SK-N-MC (cell line): Measurements from ENCODE around the gene WRAP73.

Experiments used
- DNase-seq: peaks from one replicate; pipeline ENCODE4 v3.0.0-alpha.2; 2011; ENCODE audit warnings: low read depth, low spot score
- H3K27ac ChIP-seq: fragments of 200-600 bp; sonication (generic); 2 replicates; pipeline ENCODE4 v1.5.1; 2016; ENCODE audit warnings: mixed run types
- H3K36me3 ChIP-seq: fragments of 200-600 bp; sonication (generic); 2 replicates; pipeline ENCODE4 v1.6.1; 2017; ENCODE audit warnings: antibody characterized with exemption, low read length, mixed read lengths; ENCODE audit not compliant: insufficient read depth
- H3K4me3 ChIP-seq: fragments of 200-600 bp; sonication (generic); 2 replicates; pipeline ENCODE4 v1.5.1; 2016
- H3K9ac ChIP-seq: fragments of 200-600 bp; sonication (generic); 2 replicates; pipeline ENCODE4 v1.8.0; 2017; ENCODE audit warnings: mixed run types, mixed read lengths; ENCODE audit not compliant: insufficient read length
- H3K9me3 ChIP-seq: fragments of 200-600 bp; sonication (generic); 2 replicates; pipeline ENCODE4 v1.6.1; 2017; ENCODE audit warnings: low read depth, mild to moderate bottlenecking, antibody characterized with exemption, low read length, moderate library complexity, mixed read lengths
- EZH2 ChIP-seq: fragments of 200-600 bp; sonication (generic); IDR thresholded peaks from one replicate; pipeline ENCODE4 v1.6.1; 2017; ENCODE audit warnings: antibody characterized with exemption
- FOXP2 ChIP-seq: optimal IDR thresholded peaks from 2 replicates; pipeline ENCODE3; 2011; ENCODE audit warnings: mild to moderate bottlenecking, moderate library complexity; ENCODE audit not compliant: insufficient read depth; ENCODE audit errors: extremely low read length, control extremely low read depth
- POLR2AphosphoS5 ChIP-seq: IDR thresholded peaks from 2 replicates; pipeline ENCODE4 v1.6.1; 2012; ENCODE audit warnings: mild to moderate bottlenecking, low read depth, low read length, borderline replicate concordance

The WRAP73 gene

GRCh38 chr1:3604468-3604974, 45.4 kb downstream of the WRAP73 start:
- no peak overlapping the region for H3K27ac ChIP-seq
- no peak for TF ChIP-seq POLR2AphosphoS5
- no peak for TF ChIP-seq FOXP2
- TF ChIP-seq EZH2, result no peak

GRCh38 chr1:3603571-3604467, 46.1 kb downstream of the WRAP73 start:
- Histone ChIP-seq H3K36me3 (no peaks in the 10 kb centered on the region), H3K4me3 (no peak overlapping the region), H3K27ac (no peak overlapping the region), H3K9me3 (no peaks in the 10 kb centered on the region), H3K9ac (no peak overlapping the region)
- DNase-seq, result no peak
- no peak for TF ChIP-seq FOXP2
- no peak for TF ChIP-seq POLR2AphosphoS5
- no peak for TF ChIP-seq EZH2

More at GRCh38 chr1:3604468-3604974, 45.4 kb downstream of the WRAP73 start:
- H3K4me3 ChIP-seq, result no peak overlapping the region
- no peak overlapping the region for H3K9ac ChIP-seq
- no peaks in the 10 kb centered on the region for H3K9me3 ChIP-seq
- no peak for DNase-seq
- no peaks in the 10 kb centered on the region for H3K36me3 ChIP-seq

DNA sequence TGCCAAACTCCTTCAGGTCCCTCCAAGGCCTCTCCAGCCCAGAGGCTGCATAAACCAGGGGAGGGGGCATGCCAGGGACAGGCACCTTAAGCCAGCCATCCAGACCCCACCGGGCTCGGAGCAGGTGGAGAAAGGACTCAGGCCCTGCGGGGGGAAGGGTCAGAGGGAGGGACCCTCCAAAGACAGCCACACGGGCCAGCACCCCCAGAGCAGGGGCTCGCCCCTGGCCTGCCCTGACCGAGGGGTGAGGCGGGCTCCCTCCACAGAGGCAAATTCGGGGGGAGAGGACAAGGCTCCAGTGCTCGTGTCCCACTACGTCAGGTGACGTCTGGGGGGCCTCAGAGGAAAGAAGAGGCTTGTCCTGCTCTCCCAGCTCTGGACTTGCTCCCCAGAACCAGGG, 46.7 kb downstream of the WRAP73 start:
- TF ChIP-seq FOXP2, result no peak
- TF ChIP-seq POLR2AphosphoS5, result no peak
- TF ChIP-seq EZH2, result no peak
- no peaks in the 10 kb centered on the region for H3K9me3 ChIP-seq
- no peaks in the 10 kb centered on the region for H3K36me3 ChIP-seq
- no peak overlapping the region for H3K9ac ChIP-seq
- H3K27ac ChIP-seq, result no peak overlapping the region
- H3K4me3 ChIP-seq, result no peak overlapping the region
- no peak for DNase-seq

DNA sequence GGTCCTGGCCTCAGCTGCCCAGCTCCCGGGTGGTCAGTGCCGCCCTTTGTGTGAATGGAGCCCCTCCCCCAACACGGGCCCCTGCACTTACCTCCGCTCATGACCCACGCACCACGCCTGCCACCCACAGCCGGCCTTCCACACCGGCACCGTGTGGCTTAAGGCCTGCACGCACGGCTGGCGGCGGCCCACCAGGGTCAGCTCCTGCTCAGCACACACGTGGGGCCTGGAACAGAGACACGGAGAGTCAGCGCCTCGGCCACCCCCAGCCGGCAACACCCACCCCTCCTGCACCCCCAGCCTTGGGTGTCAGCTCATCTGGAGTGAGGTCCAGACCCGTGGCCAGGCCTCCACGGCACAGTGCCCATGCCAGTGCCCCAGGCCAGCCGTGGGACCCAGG, 47.5 kb downstream of the WRAP73 start:
- Histone ChIP-seq H3K27ac (no peak overlapping the region), H3K4me3 (no peak overlapping the region), H3K9me3 (no peaks in the 10 kb centered on the region), H3K9ac (no peak overlapping the region), H3K36me3 (no peaks in the 10 kb centered on the region)
- TF ChIP-seq EZH2, result no peak
- no peak for TF ChIP-seq FOXP2
- no peak for TF ChIP-seq POLR2AphosphoS5
- DNase-seq, result no peak

GRCh38 chr1:3601743-3602142, 48.2 kb downstream of the WRAP73 start:
- H3K9ac ChIP-seq, result no peak overlapping the region
- H3K27ac ChIP-seq, result no peak overlapping the region
- no peak for DNase-seq

GRCh38 chr1:3600354-3600753, 49.5 kb downstream of the WRAP73 start:
- H3K4me3 ChIP-seq, result no peak overlapping the region
- TF ChIP-seq EZH2, result no peak
- TF ChIP-seq FOXP2, result no peak
- H3K9me3 ChIP-seq, result no peaks in the 10 kb centered on the region
- H3K27ac ChIP-seq, result no peak overlapping the region
- H3K36me3 ChIP-seq, result no peaks in the 10 kb centered on the region
- H3K9ac ChIP-seq, result no peak overlapping the region
- no peak for DNase-seq

More at GRCh38 chr1:3601743-3602142, 48.2 kb downstream of the WRAP73 start:
- Histone ChIP-seq H3K9me3 (no peaks in the 10 kb centered on the region), H3K4me3 (no peak overlapping the region), H3K36me3 (no peaks in the 10 kb centered on the region)
- TF ChIP-seq POLR2AphosphoS5, result no peak

DNA sequence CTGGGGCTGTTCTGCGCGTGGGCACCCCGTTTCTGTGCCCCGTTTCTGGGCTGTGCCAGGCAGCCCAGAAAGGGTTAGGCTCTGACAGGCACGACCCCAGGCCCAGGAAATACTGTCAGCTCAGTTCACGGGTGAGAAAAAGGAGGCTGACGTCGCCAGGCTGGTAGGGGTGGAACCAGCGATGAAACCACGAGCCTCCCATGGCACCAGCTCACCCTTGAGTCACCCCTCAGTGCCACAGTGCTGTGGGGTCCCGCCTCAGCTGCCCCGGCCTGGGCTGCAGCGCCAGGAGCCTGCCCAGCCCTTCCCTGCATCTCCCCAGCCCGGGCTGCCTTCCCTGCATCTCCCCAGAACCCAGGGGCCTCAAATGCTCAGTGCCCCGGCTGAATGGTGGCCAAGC, 50.1 kb downstream of the WRAP73 start:
- Histone ChIP-seq H3K36me3 (no peaks in the 10 kb centered on the region), H3K27ac (no peak overlapping the region), H3K9ac (no peak overlapping the region), H3K9me3 (no peaks in the 10 kb centered on the region), H3K4me3 (no peak overlapping the region)
- TF ChIP-seq EZH2, result no peak
- TF ChIP-seq FOXP2, result no peak
- TF ChIP-seq POLR2AphosphoS5, result no peak
- no peak for DNase-seq

DNA sequence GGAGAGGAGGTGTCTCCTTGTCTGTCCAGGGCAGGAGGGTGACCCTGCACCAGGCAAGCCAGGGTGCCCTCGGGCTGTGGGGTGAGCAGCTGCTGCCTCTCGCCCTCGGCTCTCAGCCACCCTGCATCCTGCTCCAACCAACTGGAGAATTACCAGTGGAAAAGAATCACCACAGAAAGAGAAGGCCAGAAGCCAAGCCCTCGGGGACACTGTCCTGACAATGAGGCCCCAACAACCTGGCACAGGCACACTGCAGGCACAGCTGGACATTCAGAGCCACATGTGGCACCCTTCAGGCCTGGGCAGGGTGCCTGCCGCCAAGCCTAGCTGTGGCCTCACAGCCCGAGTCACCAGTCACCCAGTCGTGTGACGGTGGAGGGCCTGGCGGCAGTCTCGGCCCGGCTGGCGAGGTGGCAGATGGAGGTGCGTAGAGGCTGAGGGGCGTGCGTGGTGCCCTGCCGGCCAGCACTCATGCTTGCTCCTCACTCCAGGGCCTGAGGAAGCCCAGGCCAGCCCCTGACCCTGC, 50.6 kb downstream of the WRAP73 start:
- TF ChIP-seq FOXP2 (no peak), POLR2AphosphoS5 (no peak), EZH2 (no peak)
- H3K9ac ChIP-seq, result no peak overlapping the region
- H3K27ac ChIP-seq, result no peak overlapping the region
- DNase-seq, result no peak
- no peaks in the 10 kb centered on the region for H3K9me3 ChIP-seq
- no peak overlapping the region for H3K4me3 ChIP-seq
- H3K36me3 ChIP-seq, result no peaks in the 10 kb centered on the region
